HG03521 (cell line): ENCODE results near the gene CFAP119.

Source experiments
- ATAC-seq: cut with Tn5 transposase; IDR thresholded peaks from one replicate; pipeline ENCODE4 v1.9.1; 2021; ENCODE audit warnings: mild to moderate bottlenecking, moderate library complexity; ENCODE audit not compliant: unreplicated experiment

The CFAP119 gene

DNA sequence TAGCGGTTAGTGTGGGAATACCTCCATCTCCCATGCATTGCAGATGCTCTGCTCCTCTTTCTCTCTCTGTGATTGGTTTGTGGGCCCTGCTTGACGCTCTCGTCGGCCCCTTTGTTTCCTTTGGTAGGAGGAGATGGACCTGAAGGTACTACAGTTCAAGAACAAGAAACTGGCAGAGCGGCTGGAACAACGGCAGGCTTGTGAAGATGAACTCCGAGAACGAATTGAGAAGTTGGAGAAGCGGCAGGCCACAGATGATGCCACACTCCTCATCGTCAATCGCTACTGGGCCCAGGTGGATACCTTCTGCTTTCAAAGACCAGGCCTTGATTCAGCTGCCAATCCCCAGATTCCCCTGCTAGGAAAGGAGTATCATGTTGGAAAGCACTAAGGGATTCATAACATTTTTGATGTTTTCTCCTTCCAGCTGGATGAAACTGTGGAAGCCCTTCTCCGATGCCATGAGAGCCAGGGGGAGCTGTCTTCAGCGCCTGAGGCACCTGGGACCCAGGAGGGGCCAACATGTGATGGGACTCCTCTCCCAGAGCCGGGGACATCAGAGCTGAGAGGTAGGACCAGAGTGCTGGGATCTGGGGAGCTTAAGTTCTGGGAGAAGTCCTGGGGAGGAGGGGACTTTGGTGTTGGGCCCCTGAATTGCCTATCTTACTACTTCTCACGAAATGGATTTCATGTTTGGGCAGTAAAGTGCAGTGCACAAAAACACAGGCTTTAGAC lies 1.3 kb upstream of the CFAP119 start:
- no peak for ATAC-seq

DNA sequence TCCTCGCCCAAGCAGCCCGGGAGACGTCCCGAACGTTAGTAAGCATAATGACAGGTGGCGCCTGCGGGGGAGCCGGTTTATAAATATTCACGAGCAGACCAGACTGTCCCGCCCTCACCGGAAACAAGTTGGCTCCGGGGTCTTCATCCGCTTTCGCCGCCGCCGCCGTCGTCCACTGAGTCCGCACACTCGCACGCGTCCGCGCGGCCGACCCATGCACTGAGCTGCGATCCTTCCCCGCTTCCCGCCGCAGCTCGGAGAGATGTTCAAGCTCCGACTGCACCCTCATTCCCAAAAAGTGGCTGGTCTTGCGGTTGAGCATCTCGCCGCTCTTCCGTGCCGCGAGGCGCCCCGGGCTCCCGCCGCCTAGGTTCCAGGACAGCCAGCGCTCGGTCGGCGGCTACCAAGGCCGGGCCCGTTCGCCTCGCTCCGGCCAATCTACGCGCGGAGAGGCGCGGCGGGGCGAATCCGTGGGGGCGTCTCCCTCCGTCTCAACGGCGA lies 385 bp downstream of the CFAP119 start:
- ATAC-seq = peak; percentile 23

DNA sequence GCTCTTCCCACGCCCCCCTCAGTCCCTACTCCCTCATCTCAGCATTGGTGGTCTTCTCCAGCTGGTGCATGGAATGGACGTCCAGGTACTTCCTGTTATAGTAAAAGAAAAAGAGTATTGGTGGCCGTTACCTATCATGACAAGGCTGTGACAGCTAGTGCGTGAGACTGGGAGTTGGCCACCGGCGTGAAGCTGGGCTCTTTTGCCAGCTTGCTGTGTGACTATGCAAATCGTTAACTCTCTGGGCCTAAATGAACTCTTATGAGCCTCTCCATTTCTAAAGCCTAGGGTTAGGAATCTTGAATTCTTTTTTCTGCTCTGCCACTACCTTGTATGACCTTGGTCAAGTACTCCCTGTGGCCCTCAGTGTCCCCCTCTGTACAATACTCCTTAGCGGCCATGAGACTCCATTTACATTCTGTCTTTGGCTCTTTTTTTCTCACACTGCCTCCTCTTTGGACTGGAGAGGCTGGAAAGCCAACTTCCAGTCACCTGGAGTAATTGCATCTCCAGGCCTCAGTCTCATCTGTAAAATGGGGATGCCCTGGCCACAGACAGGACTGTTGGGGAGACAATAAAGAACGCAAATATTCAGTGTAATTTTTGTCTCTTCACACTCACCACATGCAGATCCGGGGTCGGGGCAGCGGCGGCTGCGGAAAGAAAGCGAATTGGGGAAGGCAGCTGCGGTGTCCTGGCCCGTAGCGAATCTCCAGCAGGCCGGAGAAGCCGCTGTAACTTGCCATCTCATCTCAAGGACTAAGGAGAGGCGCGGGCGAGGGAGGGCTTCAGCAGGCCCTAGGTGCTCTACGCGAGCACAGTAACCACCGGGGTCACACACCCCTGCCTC lies 1.1 kb downstream of the CFAP119 start:
- ATAC-seq = no peak

DNA sequence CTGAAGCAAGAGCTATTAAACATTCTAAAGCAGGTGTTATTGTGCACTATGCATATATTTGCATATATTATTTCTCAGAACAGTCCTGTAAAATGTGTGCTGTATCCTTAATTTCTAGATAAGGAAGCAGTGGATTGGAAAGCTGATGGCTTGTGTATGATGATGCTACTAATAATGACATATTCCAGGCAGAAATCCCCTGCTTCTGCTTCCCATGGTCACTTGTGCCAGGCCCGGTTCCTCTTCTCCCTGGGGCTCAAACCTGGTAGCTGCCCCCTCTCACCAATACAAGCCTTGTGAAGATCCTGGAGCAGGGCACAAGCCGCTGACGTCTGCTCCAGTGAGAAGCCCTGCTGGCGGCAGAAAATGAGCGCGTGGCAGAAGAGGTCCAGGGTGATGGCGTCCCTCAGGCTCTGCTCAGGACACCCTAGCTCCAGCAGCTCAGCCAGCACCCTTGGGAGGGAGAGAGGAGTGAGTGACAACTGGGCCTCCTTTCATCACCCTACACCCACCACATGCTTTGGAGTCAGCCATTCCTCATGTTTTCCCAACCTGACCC lies 1.8 kb downstream of the CFAP119 start:
- no peak for ATAC-seq

DNA sequence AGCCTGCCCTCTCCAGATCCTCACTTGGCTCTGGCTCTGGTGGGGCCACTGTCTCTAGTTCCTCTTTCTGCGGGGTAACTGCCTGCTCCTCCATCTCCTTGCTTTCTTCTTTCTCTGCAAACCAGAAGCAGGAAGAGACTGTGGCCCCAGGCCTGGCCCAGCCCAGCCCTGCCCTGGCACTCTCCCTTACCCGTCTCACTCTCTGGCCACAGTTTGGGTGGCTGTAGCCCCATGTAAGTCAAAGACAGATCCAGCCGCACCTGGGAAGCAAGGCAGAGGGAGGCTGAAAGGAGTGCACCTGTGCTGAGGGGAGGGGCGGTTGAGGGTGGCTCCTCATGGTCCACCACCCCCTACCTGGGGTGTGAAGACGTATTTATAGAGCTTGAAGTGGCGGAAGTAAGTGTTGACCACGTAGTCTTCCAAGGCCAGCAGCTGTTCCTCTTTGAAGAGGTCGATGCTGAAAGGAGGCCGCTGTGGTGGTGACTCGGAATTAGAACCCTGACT lies 2.8 kb downstream of the CFAP119 start:
- no peak for ATAC-seq

DNA sequence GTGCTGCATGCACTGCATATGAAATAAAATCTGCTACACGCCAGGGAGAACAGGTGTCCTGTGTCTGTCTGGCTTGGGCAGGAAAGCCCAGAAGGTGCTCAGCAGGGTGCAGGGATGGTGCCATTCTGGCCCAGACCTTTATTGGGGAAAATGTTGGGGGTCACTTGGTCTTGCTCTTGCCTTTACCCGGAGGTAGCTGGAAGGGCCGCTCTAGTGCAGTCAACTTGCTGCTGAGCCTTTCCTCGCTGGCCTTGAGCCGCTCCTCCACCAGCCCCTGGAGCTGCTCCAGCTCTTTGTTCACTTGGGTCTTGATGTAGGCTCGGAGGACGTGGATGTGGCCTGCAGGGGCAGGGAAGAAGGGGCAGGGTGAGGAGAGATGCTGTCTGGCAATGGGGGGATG lies 4.5 kb downstream of the CFAP119 start:
- no peak for ATAC-seq

DNA sequence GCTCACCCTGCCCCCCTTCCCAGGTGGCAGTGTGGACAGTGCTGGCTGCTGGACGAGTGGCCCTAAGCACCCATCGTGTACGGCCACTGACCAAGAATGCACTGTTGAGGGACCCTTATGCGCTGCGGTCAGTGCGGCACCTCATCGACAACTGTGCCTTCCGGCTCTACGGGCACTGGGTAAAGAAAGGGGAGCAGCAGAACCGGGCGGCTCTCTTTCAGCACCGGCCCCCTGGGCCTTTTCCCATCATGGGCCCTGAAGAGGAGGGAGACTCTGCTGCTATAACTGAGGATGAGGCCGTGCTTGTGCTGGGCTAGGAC lies 5.1 kb downstream of the CFAP119 start:
- no peak for ATAC-seq

DNA sequence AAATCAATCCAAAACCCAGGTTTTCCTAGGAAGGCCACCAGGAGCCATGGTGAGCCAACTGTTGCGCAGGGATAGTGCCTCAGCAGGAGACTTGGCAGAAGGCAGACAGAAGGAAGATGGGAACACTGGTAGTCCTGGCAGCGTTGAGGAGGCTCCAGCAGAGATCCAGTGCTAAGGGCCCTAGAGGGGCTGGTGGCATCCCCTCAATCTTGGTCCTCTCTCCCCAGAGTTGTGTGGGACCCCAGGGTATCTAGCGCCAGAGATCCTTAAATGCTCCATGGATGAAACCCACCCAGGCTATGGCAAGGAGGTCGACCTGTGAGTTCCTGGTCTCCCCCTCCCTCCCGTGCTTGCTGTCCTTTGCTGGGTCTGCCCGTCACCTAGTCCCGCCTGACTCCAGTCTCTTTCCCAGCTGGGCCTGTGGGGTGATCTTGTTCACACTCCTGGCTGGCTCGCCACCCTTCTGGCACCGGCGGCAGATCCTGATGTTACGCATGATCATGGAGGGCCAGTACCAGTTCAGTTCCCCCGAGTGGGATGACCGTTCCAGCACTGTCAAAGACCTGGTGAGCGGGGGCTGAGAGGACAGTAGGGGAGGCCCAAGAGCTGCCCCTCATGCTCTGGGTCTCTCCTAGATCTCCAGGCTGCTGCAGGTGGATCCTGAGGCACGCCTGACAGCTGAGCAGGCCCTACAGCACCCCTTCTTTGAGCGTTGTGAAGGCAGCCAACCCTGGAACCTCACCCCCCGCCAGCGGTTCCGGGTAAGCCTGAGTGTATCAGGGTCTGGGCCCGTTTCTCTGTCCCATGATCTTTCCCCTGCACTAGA lies 5.7 kb downstream of the CFAP119 start:
- no peak for ATAC-seq

DNA sequence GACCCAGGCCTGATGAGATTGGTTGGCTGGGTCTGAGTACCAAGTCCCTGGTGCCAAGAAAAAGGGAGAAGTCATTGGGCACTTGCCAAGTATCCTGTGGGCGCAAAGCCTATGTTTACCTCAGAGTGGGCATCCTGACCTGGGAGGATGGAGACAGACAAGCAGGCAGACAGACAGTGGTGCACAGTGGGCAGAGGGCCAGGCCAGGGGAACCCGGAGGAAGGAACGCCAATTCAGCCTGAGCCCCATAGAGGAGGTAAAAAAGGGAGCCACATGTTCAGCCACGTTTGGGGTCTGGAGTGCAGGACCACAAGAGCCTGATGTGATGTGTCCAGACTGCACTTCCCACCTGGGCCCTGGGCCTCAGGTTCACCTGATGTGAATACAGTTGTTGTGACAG lies 8.3 kb downstream of the CFAP119 start:
- no peak for ATAC-seq

DNA sequence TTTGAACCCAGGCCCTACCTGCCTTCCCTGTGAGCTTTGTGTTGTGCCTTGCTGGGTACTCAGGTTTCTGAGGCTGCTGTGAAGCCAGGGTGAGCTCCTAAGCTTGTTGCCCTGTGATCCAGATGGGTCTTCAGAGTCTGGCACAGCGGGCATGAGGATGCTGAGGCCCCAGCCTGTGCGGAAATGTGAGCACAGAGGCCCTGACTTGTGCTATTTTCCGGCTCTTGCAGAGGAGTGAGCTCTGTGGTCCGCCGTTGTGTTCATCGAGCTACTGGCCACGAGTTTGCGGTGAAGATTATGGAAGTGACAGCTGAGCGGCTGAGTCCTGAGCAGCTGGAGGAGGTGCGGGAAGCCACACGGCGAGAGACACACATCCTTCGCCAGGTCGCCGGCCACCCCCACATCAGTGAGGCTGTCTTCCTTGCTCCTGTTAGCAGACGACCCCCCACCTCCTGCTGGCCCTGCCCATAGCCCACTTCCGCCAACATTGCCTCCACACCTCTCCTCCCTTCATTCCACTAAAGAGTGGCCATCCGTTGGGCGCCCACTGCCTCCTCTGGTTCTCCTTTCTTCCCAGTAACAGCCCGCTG lies 10.9 kb downstream of the CFAP119 start:
- no peak for ATAC-seq

DNA sequence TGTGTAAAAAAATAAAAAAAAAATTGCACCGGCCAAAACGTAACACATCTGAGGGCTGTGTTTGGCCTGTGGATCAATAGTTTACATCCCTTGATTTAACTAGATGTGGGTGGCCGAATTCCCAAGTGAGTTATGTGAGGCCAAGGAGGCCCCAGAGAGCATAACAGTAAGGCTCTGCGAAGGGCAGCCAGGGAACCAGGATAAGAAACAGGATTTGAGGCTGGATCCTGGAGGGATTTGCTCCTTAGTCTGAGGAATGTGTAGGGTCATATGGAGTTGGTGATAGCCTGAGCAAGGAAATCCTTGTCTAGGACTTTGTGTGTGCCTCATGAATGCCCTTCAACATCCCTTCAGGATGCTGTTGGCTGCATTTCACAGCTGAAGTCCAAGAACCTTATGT lies 11.7 kb downstream of the CFAP119 start:
- no peak for ATAC-seq

DNA sequence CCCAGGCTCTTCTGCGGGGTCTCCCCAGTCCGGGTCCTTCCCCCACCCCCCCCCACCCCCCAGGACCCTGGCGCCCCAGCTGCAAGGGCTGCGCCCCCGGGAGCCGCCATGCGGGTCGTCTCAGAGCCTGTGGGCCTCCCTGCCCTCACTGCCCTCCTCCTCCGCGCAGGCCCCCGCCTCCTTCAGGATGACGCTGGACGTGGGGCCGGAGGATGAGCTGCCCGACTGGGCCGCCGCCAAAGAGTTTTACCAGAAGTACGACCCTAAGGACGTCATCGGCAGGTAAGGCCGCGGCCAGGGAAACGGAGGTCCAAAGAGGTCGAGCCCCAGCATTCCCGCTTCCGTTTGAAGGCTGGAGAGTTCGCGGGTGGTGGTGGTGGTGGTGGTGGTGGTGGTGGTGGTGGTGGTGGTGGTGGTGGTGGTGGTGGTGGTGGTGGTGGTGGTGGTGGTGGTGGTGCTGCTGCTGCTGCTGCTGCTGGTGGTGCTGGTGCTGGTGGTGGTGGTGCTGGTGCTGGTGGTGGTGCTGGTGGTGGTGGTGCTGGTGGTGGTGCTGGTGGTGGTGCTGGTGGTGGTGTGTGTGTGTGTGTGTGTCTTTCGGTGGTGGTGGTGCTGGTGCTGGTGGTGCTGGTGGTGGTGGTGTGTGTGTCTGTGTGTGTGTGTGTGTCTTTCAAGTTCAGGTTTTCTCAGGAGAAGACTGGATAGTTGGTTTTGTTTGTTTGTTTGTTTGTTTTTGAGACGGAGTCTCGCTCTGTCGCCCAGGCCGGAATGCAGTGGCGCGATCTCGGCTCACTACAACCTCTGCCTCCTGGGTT lies 13.0 kb downstream of the CFAP119 start:
- ATAC-seq = no peak

DNA sequence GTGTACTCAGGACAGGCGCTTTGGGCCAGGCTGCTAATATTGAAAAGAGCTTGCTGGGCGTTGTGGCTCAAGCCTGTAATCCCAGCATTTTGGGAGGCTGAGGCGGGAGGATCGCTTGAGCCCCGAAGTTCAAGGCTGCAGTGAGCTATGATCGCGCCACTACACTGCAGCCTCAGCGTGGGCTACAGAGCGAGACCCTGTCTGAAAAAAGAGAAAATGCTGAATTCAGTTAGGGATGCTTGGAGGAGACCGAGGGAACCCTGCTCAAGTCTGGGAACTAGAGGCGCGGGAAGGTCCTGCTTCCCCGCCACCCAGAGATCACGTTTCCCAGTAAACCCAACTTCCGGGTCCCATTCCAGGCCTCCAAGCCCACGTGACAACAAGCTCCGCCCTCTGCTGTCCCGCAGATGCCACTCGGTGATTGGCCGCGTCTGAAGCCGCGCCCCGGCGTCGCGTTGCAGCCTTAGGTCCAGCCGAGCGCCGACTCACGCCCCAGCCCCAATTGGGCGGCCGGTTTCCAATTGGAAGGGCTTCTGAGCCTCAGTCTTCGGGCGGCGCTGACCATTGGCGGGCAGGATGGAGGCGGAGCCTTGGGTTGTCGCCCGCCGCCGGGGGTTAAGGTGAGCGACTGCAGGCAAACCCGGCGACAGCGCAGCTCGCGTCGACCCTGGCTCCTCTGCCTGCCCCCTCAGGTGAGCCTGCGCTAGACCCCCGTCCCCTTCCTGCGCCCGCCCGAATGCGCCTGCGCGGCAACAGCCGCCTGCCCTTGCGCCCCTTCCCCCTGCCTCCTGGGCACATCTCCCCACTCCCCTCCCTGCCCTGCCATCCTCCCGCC lies 13.8 kb downstream of the CFAP119 start, which contains the start of gene PHKG2:
PHKG2 (plus strand) TSS at position 627 of the 835 bp plus-strand sequence. CDS start 396 bp downstream, outside the sequence.
- ATAC-seq = peak; percentile 96

DNA sequence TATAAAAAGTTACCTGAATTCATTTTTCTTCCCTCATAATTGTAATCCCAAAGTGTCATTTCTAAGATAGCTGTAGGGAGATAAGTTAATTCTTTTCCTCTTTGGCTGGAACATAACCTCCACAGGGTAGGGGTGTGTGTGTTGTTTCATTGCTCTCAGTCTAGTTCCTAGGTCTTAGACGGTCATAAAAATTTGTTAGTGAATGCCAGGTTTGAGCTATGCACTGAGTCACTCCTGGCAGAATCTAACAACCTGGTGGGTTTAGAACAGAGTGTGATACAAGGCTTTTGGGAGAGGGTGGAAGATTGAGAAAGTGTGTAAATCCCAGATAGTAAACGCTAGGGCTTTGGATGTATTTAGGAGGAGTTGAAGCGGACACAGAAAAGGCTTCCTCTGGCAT lies 14.5 kb downstream of the CFAP119 start:
- no peak for ATAC-seq

DNA sequence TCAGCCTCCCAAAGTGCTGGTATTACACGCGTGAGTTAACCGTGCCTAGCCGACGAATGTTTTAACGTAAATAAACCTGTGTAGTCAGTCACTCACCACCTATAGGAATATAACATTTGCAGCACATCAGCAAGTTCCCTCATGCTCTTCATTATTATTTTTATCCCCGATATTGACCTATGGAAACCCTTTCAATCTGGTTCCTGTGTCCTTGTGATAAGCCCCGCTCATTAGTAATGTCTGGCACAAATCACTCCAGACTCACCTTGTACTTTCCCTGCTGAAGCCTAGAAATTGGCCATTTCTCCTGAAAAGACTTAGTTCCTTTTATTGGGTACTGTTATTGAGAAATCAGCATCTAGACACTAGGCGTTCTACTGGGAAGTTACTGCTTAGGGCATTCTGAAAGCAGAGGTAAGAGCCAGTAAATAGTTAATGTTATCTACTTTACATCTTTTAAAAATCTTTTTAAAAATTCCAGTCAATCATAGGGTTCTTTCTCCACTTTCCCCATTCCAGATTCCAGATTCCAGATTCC lies 15.2 kb downstream of the CFAP119 start:
- no peak for ATAC-seq

DNA sequence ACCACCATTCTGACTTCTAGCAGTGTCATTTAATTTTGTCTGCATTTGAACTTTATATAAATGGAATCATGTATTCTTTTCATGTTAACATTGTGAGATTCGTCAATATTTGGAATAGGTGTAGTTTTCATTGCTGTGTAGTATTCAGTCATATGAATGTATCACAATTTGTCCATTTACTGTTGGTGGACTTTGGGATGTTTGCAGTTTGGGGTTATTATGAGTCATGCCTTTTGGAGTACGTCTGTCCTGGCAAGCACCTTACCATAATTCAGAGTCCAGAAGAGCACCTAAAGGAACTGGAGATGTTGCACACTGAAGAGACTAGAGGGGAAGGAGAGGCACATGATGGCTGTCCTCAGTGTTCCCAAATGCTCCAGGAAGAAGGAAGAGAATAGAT lies 16.8 kb downstream of the CFAP119 start:
- no peak for ATAC-seq

DNA sequence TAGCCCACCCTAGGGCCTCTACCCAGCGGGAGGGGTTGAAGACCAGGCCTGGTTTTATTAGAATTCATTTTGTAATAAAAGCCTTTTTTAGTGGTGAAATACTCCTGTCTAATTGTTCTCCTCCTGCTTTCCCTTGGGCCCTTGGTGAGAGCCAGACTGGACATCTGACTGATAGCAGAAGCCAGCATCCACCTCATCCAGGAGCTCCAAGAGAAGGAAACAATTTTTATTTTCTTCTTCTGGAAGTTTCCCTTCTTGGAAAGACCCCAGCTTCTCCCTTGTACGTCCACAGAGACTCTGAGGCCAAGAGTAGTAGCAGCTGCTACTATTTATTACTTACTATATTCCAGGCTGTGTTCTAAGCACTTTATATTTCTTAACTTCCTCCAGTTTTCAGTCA lies 17.7 kb downstream of the CFAP119 start:
- no peak for ATAC-seq

DNA sequence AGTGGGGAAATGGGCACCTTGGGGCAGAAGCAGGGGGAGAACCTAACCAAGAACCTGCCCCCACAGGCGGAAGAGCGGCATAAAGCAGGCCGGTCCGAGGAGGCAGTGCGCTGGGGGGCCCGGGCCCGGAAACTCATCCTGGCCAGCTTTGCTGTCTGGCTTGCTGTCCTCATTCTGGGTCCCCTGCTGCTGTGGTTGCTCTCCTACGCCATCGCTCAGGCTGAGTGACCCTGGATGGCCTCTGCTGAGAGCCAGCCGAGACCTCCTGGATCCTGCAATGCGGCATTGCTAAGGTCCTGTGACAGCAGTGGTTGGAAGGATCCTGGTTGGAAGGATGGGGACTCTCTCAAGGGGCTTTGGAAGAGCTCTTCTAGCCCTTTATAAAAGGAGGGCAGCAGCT lies 18.1 kb downstream of the CFAP119 start:
- ATAC-seq = no peak
